GM18526 (cell line): ENCODE measurements around the gene MAK.

Source experiments
- POLR2A ChIP-seq: IDR thresholded peaks from 3 replicates; pipeline ENCODE4 v1.6.1; 2011; ENCODE audit not compliant: insufficient read length; ENCODE audit errors: extremely low read depth

MAK gene

GRCh38 chr6:10747251-10747972, 90.9 kb downstream of the MAK start, which contains the start of gene TMEM14B:
Gene TMEM14B (plus strand): TSS chr6:10747805. CDS start chr6:10749246, 1,441 bp downstream.
- peak; percentile 94 for TF ChIP-seq POLR2A

DNA sequence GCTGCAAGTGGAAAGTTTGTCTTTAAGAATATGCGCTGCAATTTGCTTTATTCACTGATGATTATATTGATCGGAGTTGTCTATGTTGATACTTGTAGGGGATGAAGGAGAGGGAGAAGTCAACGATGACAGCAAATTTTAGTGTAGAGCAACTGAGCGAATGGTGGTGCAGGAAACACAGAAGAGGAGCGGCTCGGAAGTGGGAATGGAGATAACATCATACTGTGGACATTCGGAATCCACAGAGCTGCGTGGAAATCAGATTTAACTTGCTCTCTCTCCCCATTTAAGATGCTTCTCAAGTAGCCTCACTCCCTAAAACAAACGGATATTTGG, 91.5 kb downstream of the MAK start:
- TF ChIP-seq POLR2A = no peak

GRCh38 chr6:10745116-10745515, 93.2 kb downstream of the MAK start:
- no peak for TF ChIP-seq POLR2A

DNA sequence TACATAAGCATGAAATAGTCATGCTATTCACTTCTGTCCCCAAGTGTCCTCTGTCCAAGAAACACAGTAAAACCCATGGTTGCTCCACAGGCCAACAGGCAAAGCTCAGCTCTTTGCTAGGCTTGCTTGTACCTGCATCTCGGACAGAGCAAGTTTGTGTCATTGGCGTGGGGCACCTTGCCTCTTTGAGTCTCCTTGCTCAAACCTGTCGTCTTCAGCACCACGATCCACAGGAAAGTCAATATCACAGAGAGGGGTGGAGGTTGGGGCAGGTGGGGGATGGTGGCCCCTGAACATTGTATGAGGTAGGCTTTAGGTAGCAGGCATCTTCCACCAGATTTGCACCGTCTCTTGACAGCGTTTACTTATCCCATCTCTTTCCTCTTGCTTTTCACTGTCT, 94.8 kb downstream of the MAK start:
- no peak for TF ChIP-seq POLR2A

DNA sequence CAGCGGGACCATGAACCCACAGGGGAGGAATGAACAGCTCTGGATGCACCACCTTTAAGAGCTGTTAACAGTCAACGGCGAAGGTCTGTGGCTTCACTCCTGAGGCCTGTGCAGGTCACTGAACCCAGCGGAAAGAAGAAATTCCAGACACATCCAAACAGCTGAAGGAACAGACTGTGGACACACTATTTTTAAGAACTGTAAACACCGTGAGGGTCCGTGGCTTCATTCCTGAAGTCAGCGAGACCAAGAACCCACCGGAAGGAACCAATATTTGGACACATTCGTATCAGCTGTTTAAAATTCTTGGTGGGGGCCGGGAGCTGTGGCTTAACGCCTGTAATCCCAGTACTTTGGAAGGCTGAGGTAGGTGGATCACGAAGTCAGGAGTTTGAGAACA, 96.1 kb downstream of the MAK start:
- TF ChIP-seq POLR2A = no peak

DNA sequence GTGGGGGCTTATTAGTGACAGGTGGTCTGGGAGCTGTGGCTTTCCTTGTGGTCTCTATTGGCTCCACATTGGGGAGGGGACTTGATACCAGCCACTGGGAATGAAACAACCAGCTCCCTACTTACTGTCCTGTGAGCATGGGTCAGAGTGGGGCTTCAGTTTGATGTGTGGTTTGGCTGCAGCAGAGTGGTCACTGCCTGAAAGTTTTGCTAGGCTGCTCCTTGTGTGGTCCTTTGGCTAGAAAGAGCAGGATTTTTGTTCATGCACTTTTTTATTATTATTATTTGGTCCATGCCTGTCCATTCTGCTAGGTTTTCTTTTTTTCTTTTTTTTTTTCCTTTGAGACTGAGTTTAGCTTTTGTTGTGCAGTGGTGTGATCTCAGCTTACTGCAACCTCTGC, 98.3 kb downstream of the MAK start:
- TF ChIP-seq POLR2A = no peak

DNA sequence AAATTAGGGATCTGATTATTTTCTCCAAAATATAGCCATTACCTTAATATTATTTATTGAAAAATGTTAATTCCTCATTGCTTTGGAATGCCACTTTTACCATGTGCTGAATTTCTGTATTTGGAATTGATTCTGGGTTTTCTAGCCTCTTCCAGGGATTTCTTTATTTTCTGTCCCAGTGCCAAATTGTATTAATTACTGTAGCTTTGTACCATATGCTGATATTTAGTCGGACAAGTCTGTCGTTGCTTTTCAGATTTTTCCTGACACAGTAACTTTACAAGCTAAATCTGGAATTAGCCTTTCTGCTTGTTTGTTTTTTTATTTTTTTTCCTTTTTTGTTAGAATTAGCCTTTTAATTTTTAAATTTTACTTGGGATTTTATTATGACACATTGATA, 101.6 kb downstream of the MAK start:
- TF ChIP-seq POLR2A = no peak

DNA sequence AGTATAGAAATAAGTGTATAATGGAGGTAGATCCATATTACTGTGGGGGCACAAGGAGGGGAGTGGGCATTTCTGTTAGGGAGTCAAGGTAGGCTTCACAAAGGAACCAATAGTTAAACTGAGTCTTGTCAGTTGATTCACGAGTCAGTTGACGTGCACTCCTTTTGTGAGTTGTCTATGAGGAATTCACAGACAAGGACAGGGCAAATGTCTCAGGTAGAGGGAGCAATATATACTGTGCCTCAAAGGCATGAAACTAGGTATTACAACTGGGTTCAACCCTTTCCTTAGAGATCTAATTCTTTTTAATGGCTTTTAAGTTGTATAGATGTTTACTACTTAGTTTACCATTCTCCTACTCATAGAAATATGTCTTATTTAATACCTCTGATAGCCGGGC, 104.5 kb downstream of the MAK start:
- no peak for TF ChIP-seq POLR2A

- TF ChIP-seq POLR2A = no peak
Measured at GRCh38 chr6:10733151-10733715, 105.1 kb downstream of the MAK start.

- no peak for TF ChIP-seq POLR2A
Measured at GRCh38 chr6:10730254-10730653, 108.1 kb downstream of the MAK start.

DNA sequence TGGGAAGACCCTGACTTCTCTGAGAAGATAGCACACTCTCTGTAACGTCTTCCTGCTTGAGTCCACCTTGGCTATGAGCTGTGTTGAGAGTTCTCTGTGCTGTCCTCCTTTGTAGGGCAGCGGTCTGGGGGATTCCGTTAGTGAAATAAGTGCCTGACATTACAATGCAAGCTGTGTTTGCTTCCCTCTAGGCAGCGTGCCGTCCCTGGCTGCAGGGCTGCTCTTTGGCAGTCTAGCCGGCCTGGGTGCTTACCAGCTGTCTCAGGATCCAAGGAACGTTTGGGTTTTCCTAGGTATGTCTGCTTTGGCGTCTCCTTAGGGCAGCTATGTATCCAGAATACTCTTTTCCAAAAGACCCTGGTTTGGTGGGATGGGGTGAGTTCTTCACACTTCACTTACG, 112.6 kb downstream of the MAK start:
- no peak for TF ChIP-seq POLR2A

DNA sequence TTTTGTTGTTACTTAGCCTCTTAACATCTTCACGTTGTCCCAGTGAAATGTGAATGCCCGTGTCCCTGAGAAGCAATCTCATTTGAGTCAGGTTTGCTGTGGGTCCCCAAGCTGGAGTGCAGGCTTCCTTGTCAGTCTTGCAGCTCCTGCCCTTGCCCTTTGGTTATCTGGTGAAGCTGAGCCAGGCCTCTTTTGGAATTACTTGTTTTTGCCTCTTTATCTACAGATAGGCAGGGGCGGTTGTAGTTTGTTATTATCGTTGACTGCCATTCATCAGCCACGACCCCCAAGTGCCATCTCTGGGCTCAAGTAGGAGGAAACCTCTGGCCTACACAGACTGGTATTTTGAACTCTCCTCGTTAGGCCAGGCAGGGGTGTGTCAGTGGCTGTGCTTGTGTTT, 113.3 kb downstream of the MAK start:
- no peak for TF ChIP-seq POLR2A

DNA sequence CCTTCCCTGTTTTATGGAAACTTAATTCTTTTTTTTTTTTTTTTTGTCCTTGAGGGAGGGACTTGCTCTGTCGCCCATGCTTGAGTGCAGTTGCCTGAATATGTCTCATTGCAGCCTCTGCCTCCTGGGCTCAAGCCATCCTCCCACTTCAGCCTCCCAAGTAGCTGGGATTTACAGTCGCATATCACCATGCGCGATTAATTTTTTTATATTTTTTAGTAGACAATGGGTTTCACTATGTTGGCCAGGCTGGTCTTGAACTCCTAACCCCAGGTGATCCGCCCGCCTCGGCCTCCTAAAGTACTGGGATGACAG, 114.8 kb downstream of the MAK start:
- TF ChIP-seq POLR2A = no peak

DNA sequence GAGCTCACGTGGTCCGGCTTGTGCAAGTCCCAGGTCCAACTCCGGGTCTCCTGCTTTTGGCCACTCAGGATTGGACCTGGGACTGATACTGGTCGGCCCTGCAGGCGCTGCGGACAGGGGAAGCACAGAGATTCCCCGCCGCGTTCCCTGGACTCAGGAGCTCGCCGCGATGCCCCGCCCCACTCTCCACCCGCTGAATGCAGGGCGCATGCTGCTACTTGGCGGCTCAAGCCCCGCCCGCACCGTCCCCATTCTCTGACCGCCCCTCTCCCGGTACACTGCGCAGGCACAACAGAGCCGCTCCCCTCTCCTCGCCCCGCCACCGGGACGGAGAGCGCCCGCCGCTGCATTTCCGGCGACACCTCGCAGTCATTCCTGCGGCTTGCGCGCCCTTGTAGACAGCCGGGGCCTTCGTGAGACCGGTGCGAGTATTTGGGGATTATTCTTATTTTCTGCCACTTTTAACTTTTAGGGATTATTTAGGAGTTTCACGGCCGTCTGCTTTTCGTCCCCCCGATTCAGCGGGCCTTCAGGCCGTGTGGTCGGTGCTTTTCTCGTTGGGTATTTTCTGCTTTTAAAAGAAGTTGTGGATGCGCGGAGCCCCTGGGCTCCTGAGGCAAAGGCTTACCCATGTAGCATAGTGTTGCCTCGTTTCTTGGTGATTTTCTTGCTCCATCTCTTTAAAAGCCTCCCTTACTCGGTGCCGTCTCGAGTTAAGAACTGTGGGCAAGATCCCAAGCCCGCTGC, 115.3 kb downstream of the MAK start, which contains the start of gene TMEM14C:
Gene TMEM14C, plus strand, starts transcription at position 251 of the 747 bp plus-strand sequence. CDS start 1,544 bp downstream, outside the sequence.
- TF ChIP-seq POLR2A = peak; percentile 81

DNA sequence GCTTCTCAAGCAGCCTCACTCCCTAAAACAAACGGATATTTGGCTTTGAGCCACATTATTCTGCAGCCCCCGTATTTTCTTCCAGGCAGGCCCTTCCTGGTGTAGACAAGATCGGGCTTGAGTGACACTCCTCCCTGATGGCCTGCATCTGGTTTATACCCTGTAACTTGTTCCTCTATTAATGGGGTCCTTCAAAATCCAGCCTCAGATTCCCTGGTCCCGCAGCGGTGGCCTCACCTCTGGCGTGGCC, 115.8 kb downstream of the MAK start:
- no peak for TF ChIP-seq POLR2A

DNA sequence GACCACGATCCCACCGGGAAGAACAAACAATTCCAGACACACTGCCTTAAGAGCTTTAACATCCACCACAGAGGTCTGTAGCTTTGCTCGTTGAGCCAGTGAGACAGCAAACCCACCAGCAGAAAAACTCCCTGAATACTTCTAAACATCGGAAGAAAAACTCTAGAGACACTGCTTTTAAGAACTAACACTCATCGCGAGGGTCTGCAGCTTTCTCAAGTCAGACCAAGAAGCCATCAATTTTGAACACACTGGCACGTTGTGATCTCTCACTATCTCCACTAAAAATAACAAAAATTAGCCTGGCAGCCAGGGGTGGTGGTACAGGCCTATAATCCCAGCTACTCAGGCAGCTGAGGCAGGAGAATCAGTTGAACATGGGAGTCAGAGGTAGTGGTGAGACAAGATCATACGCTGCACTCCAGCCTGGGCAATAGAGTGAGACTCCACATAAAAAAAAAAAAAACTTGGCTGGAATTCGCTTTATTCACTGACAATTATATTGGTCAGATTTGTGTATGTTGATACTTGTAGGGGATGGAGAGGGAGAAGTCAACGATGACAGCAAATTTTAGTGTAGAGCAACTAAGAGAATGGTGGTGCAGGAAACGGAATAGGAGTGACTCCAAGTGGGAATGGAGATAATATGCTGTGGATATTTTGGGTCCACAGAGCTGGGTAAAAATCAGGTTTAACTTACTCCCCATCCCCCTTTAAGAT, 116.3 kb downstream of the MAK start:
- TF ChIP-seq POLR2A = no peak
